ENCODE results near the gene HDAC4.

HDAC4 gene

GRCh38 chr2:239033801-239034560, 366.8 kb downstream of the HDAC4 start:
- DNase-seq, result no peak

- DNase-seq, result no peak
These were observed 370.9 kb downstream of the HDAC4 start for GRCh38 chr2:239029958-239030357.

- DNase-seq, result no peak
These were observed 372.6 kb downstream of the HDAC4 start for GRCh38 chr2:239028253-239028619.

- no peak for DNase-seq
These were observed 373.2 kb downstream of the HDAC4 start for GRCh38 chr2:239027391-239028252.

GRCh38 chr2:239026711-239027361, 374.0 kb downstream of the HDAC4 start:
- no peak for DNase-seq

GRCh38 chr2:239025951-239026461, 374.8 kb downstream of the HDAC4 start:
- DNase-seq, result no peak

GRCh38 chr2:239025096-239025801, 375.6 kb downstream of the HDAC4 start:
- no peak for DNase-seq

- no peak for DNase-seq
These were observed 376.6 kb downstream of the HDAC4 start for GRCh38 chr2:239024226-239024625.

GRCh38 chr2:239022437-239023260, 378.2 kb downstream of the HDAC4 start:
- no peak for DNase-seq

- DNase-seq, result no peak
These were observed 379.0 kb downstream of the HDAC4 start for GRCh38 chr2:239021651-239022436.

GRCh38 chr2:239021224-239021623, 379.6 kb downstream of the HDAC4 start:
- DNase-seq, result no peak

GRCh38 chr2:239020541-239021041, 380.2 kb downstream of the HDAC4 start:
- no peak for DNase-seq

GRCh38 chr2:239019183-239019581, 381.6 kb downstream of the HDAC4 start:
- no peak for DNase-seq

GRCh38 chr2:239018271-239019182, 382.3 kb downstream of the HDAC4 start:
- DNase-seq, result no peak

GRCh38 chr2:239017491-239018098, 383.2 kb downstream of the HDAC4 start:
- DNase-seq, result no peak

GRCh38 chr2:239015901-239016675, 384.7 kb downstream of the HDAC4 start:
- DNase-seq, result no peak

- DNase-seq, result no peak
These were observed 385.5 kb downstream of the HDAC4 start for GRCh38 chr2:239015218-239015900.
